HG03354 (cell line): ENCODE measurements around the gene PMF1.
A peak's percentile ranks its signal among the peaks of the same experiment; 100 is the strongest.
"Not testable (repeated sequence)": the region's sequence is repeated elsewhere in the genome, so short reads cannot be mapped to it uniquely, and the experiment has no call there.

Experiments used
- ATAC-seq: cut with Tn5 transposase; IDR thresholded peaks from one replicate; pipeline ENCODE4 v1.9.1; 2021; ENCODE audit warnings: mild to moderate bottlenecking; ENCODE audit not compliant: unreplicated experiment, poor library complexity, severe bottlenecking

PMF1 gene

GRCh38 chr1:156212833-156213643, at the start of gene PMF1:
TSS of gene PMF1 (plus strand) at chr1:156213007. CDS start at chr1:156213016, 9 bp downstream.
- ATAC-seq, result peak; percentile 93

- ATAC-seq, result no peak
These were observed 49.1 kb upstream of the PMF1 start for GRCh38 chr1:156163712-156164111.

GRCh38 chr1:156164125-156164831, 48.5 kb upstream of the PMF1 start:
- ATAC-seq, result no peak

- no peak for ATAC-seq
These were observed 47.7 kb upstream of the PMF1 start for GRCh38 chr1:156165083-156165482.

- no peak for ATAC-seq
These were observed 45.3 kb upstream of the PMF1 start for GRCh38 chr1:156167536-156167935.

- no peak for ATAC-seq
These were observed 39.9 kb upstream of the PMF1 start for GRCh38 chr1:156172696-156173470.

GRCh38 chr1:156176610-156177210, 36.1 kb upstream of the PMF1 start:
- no peak for ATAC-seq

- ATAC-seq, result no peak
These were observed 34.7 kb upstream of the PMF1 start for GRCh38 chr1:156177919-156178654.

GRCh38 chr1:156180471-156180870, 32.3 kb upstream of the PMF1 start:
- ATAC-seq, result no peak

- not testable (repeated sequence) for ATAC-seq
These were observed 31.3 kb upstream of the PMF1 start for GRCh38 chr1:156181391-156181924.

GRCh38 chr1:156182010-156182779, 30.6 kb upstream of the PMF1 start:
- ATAC-seq, result not testable (repeated sequence)

GRCh38 chr1:156186347-156187177, 26.2 kb upstream of the PMF1 start:
- ATAC-seq, result not testable (repeated sequence)

- not testable (repeated sequence) for ATAC-seq
These were observed 22.5 kb upstream of the PMF1 start for GRCh38 chr1:156190265-156190664.

- no peak for ATAC-seq
These were observed 21.4 kb upstream of the PMF1 start for GRCh38 chr1:156191292-156191964.

GRCh38 chr1:156193208-156193487, 19.7 kb upstream of the PMF1 start:
- ATAC-seq, result no peak

- peak; percentile 95 for ATAC-seq
These were observed 19.1 kb upstream of the PMF1 start, which contains the start of gene SLC25A44 for GRCh38 chr1:156193488-156194299. TSS of gene SLC25A44 (plus strand) at chr1:156194104. CDS start at chr1:156199848, 5,744 bp downstream.
